RWPE1 (cell line): ENCODE results near the gene SPATA9.
"Not testable (repeated sequence)": the region's sequence is repeated elsewhere in the genome, so short reads cannot be mapped to it uniquely, and the experiment has no call there.

Experiments used
- CTCF ChIA-PET: fragments of 350-600 bp; sonication (Branson Sonifier 250); formaldehyde crosslinking; extraction: SDS; loops from one replicate; lab custom pipeline; 2021; lab: Yijun Ruan, JAX
- POLR2A ChIA-PET: fragments of 400-600 bp; formaldehyde crosslinking; extraction: SDS; loops from one replicate; lab custom pipeline; 2020; ENCODE audit warnings: antibody characterized with exemption; ENCODE audit not compliant: low non-redundant PET; lab: Yijun Ruan, JAX
- DNase-seq: peaks from one replicate; pipeline ENCODE4 v3.0.0; 2012; ENCODE audit warnings: low spot score
- H3K27ac ChIP-seq: fragments of 450-650 bp; 2 replicates; pipeline ENCODE4 v1.5.1; 2017
- TF ChIP-seq, protein P1 (sequence below): fragments of 450-650 bp; conservative IDR thresholded peaks from 2 replicates; pipeline ENCODE4 v1.5.1; 2017; ENCODE audit warnings: low read depth, mild to moderate bottlenecking

Gene SPATA9

DNA sequence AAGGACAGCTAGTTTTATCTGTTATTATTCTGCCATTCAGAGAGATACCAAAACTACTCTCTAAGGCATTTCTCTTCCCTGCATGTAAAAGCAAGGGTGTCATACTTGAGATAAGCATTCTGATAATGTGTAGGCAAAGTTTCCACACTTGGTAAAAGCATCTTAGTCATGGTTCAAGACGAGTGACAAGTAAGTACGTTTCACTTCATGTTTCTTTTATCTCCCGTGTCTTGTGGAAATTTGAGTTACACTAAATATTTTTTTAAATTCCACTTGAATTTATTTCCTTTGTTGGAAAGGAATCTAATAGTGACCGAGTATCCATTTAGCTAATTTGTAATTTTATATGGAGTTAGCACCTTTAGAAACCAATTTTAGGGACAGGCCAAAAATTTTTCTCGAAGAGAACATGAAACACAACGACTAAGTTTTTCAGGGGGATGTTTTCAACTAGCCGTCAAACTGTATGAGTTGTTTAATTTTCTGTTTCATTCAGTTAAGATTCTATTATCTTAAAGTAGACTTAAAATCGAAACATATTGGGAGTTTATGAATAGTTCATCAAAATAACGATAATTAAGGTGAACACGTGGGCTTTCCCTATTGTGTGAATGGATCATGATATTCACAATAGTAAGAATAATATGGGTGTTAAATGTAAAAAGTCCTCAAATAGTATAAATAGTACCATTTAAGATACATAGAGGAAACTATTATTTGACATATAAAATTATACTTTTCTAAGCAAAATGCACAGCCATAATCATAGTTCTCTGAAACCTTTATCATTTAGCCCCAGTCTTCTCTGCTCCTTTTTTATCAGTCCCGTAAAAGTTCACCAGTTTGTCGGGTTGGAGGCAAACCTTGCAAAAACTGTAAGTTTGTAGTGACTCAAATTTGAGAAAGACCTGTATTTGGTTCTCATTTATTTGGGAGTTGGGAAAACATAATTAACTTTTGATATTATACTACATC lies 34.6 kb downstream of the SPATA9 start:
- no peak for DNase-seq
- ChIA-PET CTCF (no interaction called here), POLR2A (no interaction called here)
- no peak overlapping the region for H3K27ac ChIP-seq
- TF ChIP-seq, protein P1, sequence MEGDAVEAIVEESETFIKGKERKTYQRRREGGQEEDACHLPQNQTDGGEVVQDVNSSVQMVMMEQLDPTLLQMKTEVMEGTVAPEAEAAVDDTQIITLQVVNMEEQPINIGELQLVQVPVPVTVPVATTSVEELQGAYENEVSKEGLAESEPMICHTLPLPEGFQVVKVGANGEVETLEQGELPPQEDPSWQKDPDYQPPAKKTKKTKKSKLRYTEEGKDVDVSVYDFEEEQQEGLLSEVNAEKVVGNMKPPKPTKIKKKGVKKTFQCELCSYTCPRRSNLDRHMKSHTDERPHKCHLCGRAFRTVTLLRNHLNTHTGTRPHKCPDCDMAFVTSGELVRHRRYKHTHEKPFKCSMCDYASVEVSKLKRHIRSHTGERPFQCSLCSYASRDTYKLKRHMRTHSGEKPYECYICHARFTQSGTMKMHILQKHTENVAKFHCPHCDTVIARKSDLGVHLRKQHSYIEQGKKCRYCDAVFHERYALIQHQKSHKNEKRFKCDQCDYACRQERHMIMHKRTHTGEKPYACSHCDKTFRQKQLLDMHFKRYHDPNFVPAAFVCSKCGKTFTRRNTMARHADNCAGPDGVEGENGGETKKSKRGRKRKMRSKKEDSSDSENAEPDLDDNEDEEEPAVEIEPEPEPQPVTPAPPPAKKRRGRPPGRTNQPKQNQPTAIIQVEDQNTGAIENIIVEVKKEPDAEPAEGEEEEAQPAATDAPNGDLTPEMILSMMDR, result no peak

DNA sequence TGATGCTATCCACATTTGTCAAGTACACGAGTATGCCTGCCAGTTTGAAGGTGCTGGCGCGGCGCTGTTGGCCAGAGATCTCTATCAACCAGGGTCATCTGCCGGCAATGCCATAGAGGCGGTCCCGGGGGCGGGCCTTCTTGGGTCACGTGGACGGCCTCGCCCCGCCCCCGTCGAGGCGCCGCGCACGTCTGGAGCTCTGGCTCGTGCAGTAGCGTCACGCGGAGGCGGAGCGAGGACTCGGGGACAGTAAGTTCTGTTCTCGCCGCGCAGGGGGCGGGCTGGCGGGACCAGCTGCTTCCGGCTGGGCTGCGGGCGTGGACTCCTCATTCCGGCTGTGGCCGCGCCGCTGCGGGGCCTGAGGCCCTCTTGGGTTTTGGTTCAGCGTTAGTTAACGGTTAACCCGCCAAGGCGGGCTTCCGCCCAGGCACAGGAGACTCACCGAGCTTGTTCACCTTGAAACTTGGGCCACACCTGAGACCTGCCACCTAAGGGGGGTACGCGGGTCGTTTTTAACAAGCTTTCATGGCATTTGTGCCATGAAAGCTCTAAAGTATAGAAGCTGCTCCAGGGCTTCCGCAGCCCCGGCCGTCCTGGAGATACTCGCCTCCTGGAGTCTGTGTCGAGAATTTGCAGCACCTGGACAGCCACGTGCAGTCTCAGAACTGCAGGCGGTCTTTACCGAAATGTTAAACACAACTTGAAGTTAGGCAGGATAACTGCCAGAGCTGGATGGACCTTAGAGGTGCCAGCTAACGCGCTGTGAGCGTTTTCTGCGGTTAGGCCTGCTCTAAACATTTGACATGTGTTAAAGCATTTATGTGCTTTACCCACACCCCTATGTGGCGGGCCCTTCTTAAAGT lies 36.0 kb downstream of the SPATA9 start, which contains the start of gene RFESD:
RFESD (plus strand) TSS at position 209 of the 863 bp plus-strand sequence. CDS start 5,495 bp downstream, outside the sequence.
- H3K27ac ChIP-seq, result peak within 1 kb of the TSS; percentile 92
- ChIA-PET CTCF (interaction anchor here (0.6 to 1.2 kb wide), 9 partner anchors 17 to 743 kb away, joined by 3 to 5 read pairs (median 4); no protein-coding TSS in a partner anchor), POLR2A (interaction anchor here (0.7 kb wide), 1 partner anchor 84 kb away, joined by 6 read pairs; the partner anchor contains the start of gene RHOBTB3)
- TF ChIP-seq, protein P1, result peak; percentile 18
- DNase-seq, result peak; percentile 96

DNA sequence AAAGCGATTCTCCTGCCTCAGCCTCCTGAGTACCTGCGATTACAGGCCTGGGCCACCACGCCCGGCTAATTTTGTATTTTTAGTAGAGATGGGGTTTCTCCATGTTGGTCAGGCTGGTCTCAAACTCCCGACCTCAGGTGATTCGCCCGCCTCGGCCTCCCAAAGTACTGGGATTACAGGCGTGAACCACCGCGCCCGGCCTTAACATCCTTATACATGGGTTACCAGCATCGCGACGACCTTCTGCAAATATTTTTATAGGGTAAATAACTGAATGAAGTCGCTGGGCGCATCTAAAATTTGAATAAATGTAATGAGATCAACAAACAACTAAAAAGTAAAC lies 36.6 kb downstream of the SPATA9 start:
- not testable (repeated sequence) for DNase-seq
- H3K27ac ChIP-seq, result peak overlapping the region; percentile 92
- ChIA-PET POLR2A (interaction anchor here (0.7 kb wide), 1 partner anchor 85 kb away, joined by 6 read pairs; the partner anchor contains the start of gene RHOBTB3), CTCF (interaction anchor here (0.7 to 1.2 kb wide), 4 partner anchors 86 to 202 kb away, joined by 3 to 5 read pairs (median 4); no protein-coding TSS in a partner anchor)

DNA sequence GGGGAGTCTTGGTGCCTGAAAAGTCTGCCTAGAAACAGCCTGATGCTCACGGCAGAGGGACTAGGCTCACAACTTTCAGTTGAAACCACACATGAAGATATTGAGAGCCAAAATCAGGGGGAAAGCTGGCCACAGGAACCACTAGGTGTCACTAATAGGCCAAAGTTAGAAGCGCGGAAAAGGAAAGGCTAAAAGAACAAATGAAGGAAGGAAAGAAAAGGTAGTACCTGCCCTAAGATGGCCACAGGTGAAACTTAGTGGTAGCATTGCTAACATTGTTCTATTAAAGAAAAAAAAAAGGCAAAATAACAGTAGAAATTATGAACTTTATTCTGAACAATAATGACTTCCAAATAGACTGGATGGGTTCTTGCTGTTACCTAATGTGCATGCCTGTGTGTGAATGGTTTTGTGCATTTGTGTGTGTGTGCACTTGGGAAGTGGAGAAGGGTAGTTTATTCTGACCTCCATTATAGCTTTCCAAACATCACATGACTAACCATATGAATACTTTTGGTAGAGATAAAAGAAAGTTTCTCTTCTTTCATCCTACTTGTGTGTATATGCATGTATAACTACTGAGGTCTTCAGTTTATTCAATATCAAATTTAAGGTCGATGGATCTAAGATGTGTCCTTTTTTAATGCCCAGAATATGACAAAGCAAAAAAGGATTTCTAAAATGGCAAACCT lies 38.3 kb downstream of the SPATA9 start:
- DNase-seq, result peak; percentile 67
- POLR2A ChIA-PET, result no interaction called here
- CTCF ChIA-PET, result interaction anchor here (0.5 to 2.0 kb wide), 14 partner anchors 9 to 654 kb away, joined by 3 to 8 read pairs (median 4); partner anchors contain the start of gene RHOBTB3
- TF ChIP-seq, protein P1, result peak; percentile 91
- H3K27ac ChIP-seq, result no peak overlapping the region

DNA sequence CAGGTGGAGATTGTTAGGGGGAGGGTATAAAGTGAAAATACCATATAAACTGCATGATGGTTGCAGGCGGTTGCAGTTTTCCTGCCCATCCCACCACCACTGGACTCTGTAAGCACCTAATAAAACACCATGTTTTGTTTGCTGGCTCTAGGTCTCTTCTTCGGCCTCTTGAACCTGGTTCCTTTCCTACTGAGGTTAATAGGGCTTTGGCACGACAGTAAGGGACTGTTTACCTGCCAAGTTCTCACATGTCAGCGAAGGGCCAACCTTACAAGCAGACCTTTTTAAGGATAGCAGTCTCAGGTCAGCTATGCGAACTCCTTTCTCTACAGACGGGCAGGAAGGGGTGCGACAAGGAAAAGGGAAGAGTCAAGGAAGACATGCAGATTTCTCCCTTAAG lies 39.6 kb downstream of the SPATA9 start:
- CTCF ChIA-PET, result interaction anchor here (0.6 to 2.5 kb wide), 10 partner anchors 13 to 753 kb away, joined by 3 to 14 read pairs (median 3); no protein-coding TSS in a partner anchor
- H3K27ac ChIP-seq, result no peak overlapping the region
- TF ChIP-seq, protein P1, result no peak
- DNase-seq, result no peak
- POLR2A ChIA-PET, result no interaction called here

DNA sequence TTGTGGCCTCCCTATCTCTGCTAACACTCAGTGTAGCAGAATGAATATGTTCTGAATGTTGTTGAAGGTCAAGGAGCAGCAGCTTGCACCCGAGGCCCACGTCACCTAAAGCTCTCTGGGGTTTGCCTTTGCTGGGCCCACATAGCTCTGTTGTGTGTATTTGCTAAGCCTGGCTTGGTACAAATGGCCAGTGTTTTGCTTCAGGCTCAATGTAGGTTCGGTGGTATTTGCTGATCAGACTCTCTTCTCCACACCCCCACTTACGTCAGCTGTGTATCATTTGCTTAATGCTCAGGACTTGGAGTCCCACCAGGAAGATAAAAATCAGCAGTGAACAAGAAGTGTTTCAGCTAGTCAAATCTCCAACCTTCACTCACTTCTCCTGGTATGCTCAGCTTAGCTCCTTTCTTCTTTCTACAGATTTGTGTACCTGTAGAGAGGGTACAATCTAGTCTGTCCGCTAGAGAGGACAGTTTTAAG lies 41.0 kb downstream of the SPATA9 start:
- TF ChIP-seq, protein P1, result no peak
- no peak overlapping the region for H3K27ac ChIP-seq
- no peak for DNase-seq
- ChIA-PET POLR2A (no interaction called here), CTCF (interaction anchor here (1.0 to 2.5 kb wide), 2 partner anchors 139 to 196 kb away, joined by 7 to 14 read pairs; no protein-coding TSS in a partner anchor)
